ENCODE measurements around the gene PDE4B.

DNA sequence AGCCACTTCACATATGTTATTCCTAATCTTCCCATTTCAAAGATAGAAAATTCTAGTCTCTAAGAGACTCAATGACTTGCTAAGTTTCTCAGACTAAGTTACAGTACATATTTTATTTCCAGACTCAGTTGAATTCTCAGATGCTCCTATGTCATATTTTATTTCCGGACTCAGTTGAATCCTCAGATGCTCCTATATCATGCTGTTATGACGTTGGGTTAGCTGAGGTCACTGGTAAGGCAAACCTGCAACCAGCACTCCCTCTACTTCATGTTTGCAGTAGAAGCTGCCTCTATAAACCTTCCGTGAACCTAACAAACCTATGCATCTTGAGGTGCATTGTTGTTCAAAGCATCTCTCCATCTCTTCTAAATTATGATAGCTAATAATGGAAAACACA, 554.2 kb downstream of the PDE4B start:
- no peak for TF ChIP-seq CTCF (optimal IDR thresholded peaks at IDR 0.05 in 1 of 3, IDR thresholded peaks at IDR 0.05 in 1 of 3, conservative IDR thresholded peaks at IDR 0.05 in 1 of 3; ENCODE audit: extremely low read depth in 1 of 3, insufficient read depth in 2 of 3, low read length in 3 of 3)
- TF ChIP-seq EZH2 (IDR thresholded peaks at IDR 0.05; ENCODE audit: low read length), result no peak

All from keratinocyte (primary cell).